Measurements from ENCODE around the gene MSANTD2. TPM values are rescaled to one million over a fixed set of nuclear protein-coding genes. Genes with fewer than 3 reads are reported as not detected.

Gene MSANTD2
- total and polyA plus RNA-seq, 11 donors: 2.2 to 5.4 (median 3.1) TPM

DNA sequence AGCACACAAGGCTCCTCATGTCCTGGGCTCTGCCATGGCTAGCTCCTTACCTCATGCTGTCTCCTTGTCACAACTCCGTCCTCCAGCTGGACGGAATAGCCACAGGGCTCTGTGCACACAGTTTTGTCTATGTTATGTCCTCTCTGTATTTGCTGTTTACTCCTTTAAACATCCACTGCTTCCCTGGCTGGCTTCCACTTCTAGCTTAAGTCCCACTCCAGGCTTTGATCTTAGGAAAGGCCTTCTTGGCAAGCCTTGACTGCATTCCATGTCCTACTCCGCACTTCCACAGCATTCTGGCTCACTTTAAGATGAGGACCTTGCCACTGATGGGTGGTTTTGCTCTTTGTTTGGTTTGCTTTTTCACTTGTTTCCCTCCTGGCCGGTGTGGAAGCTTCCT lies 42.1 kb upstream of the MSANTD2 start:
- peaks cover 52 to 97% (median 90%) of the 10 kb centered on the region in 9 donors for H3K27me3 ChIP-seq
- intact Hi-C loops (cut with DNase I): no loop called here
- H3K36me3 ChIP-seq: no peaks in the 10 kb centered on the region
- peaks cover 6 to 22% (median 16%) of the 10 kb centered on the region in 12 donors for H3K4me1 ChIP-seq
- DNase-seq: no peak
- no peaks in the 10 kb centered on the region for H3K9me3 ChIP-seq
- H3K4me3 ChIP-seq: no peak overlapping the region
- no peak for ATAC-seq
- 38 to 58% (median 44%) methylated on average over 4 of the region's 4 CpGs for WGBS, 4 donors
- TF ChIP-seq, protein P1, sequence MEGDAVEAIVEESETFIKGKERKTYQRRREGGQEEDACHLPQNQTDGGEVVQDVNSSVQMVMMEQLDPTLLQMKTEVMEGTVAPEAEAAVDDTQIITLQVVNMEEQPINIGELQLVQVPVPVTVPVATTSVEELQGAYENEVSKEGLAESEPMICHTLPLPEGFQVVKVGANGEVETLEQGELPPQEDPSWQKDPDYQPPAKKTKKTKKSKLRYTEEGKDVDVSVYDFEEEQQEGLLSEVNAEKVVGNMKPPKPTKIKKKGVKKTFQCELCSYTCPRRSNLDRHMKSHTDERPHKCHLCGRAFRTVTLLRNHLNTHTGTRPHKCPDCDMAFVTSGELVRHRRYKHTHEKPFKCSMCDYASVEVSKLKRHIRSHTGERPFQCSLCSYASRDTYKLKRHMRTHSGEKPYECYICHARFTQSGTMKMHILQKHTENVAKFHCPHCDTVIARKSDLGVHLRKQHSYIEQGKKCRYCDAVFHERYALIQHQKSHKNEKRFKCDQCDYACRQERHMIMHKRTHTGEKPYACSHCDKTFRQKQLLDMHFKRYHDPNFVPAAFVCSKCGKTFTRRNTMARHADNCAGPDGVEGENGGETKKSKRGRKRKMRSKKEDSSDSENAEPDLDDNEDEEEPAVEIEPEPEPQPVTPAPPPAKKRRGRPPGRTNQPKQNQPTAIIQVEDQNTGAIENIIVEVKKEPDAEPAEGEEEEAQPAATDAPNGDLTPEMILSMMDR (IDR thresholded peaks at IDR 0.05): no peak
- no peak for TF ChIP-seq POLR2A (IDR thresholded peaks at IDR 0.05)
- no peak overlapping the region for H3K27ac ChIP-seq

DNA sequence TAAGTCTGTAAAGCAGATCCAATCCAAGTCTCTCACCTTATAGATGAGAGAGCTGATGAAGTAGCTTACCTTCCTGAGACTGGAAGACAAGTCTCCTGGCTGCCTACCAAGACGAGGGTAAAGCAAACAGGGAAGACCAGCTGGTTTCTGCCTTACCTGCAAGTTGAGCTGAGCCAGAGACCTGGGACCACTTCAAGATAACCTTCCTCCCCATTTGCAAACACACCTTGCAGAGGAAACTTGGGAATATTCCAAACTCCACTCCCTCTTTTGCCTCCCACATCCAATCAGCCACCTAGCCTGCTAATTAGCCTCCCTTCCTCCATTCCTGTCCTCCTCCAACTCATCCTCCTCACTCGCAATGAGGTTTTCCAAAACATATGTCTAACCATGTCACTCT lies 41.6 kb upstream of the MSANTD2 start:
- Histone ChIP-seq H3K9me3 (no peaks in the 10 kb centered on the region), H3K4me3 (no peak overlapping the region), H3K27ac (no peak overlapping the region), H3K4me1 (peaks cover 6 to 25% (median 16%) of the 10 kb centered on the region in 12 donors), H3K27me3 (peaks cover 52 to 93% (median 88%) of the 10 kb centered on the region in 9 donors), H3K36me3 (no peaks in the 10 kb centered on the region)
- intact Hi-C loops (cut with DNase I): no loop called here
- WGBS, 4 donors: 41 to 60% (median 47%) methylated on average over 2 of the region's 2 CpGs
- ATAC-seq (no peak), DNase-seq (no peak)
- TF ChIP-seq, protein P1 (IDR thresholded peaks at IDR 0.05): no peak
- no peak for TF ChIP-seq POLR2A (IDR thresholded peaks at IDR 0.05)

DNA sequence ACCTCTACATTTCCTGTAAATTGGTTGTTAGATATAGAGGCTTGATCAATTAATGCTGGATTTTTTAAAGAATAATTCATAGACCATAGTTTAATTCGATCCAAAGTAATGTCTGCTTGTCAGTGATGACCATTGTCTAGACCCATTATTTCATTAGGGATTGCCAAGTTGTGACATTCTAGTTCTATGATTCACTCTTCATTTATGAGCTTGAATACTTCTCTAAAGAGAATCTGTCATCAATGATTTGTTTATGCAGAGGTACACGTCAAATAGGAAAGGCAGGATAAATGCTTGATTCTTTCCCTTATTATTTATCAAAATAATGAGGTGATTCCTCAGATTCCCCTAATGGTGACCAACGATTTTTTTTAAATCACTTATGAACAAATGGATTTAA lies 41.0 kb upstream of the MSANTD2 start:
- Histone ChIP-seq H3K27ac (no peak overlapping the region), H3K36me3 (no peaks in the 10 kb centered on the region), H3K9me3 (no peaks in the 10 kb centered on the region), H3K4me3 (no peak overlapping the region), H3K27me3 (peaks cover 51 to 86% (median 82%) of the 10 kb centered on the region in 9 donors), H3K4me1 (peaks cover 6 to 25% (median 16%) of the 10 kb centered on the region in 12 donors)
- ATAC-seq (no peak), DNase-seq (no peak)
- TF ChIP-seq, protein P1 (IDR thresholded peaks at IDR 0.05): no peak
- TF ChIP-seq POLR2A (IDR thresholded peaks at IDR 0.05): no peak
- intact Hi-C loops (cut with DNase I): no loop called here
- WGBS, 4 donors: 38 to 56% (median 46%) methylated on average over 3 of the region's 3 CpGs

DNA sequence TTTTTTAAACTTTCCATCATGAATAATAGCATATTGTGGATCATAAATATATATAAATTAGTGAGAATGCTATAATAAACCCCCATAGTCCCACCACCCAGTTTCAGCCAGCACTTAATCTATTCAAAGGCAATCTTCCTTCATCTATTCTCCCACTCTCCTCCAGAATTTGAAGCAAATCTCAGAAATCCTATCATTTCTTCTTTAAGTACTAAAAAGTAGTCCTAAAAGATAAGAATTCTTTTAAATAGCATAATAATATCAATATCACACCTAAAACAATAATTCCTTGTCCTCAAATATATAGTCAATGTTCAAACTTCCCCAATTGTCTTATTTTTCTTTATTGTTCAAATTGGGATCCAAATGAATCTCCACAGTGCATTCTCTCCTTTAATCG lies 40.5 kb upstream of the MSANTD2 start:
- peaks cover 46 to 81% (median 76%) of the 10 kb centered on the region in 9 donors for H3K27me3 ChIP-seq
- no peak for DNase-seq
- 52 to 63% (median 55%) methylated on average over 1 of the region's 1 CpG for WGBS, 4 donors
- H3K4me3 ChIP-seq: no peak overlapping the region
- H3K4me1 ChIP-seq: peaks cover 6 to 27% (median 17%) of the 10 kb centered on the region in 12 donors
- intact Hi-C loops (cut with DNase I): no loop called here
- H3K36me3 ChIP-seq: no peaks in the 10 kb centered on the region
- no peak for ATAC-seq
- no peak overlapping the region for H3K27ac ChIP-seq
- H3K9me3 ChIP-seq: no peaks in the 10 kb centered on the region
- TF ChIP-seq, protein P1 (IDR thresholded peaks at IDR 0.05): no peak
- no peak for TF ChIP-seq POLR2A (IDR thresholded peaks at IDR 0.05)
